Brain microvascular endothelial cell (primary cell): ENCODE results near the gene TJP1.

Experiments used
- DNase-seq: peaks from one replicate; pipeline ENCODE4 v3.0.0-alpha.2; 2020
- H3K27ac ChIP-seq: fragments of 250-450 bp; sonication (Bioruptor Pico); 2 replicates; pipeline ENCODE4 v1.5.1; 2020; ENCODE audit warnings: mild to moderate bottlenecking, moderate library complexity
- H3K27me3 ChIP-seq: fragments of 250-450 bp; sonication (Bioruptor Pico); replicated peaks from 2 replicates; pipeline ENCODE4 v1.5.1; 2020; ENCODE audit warnings: mild to moderate bottlenecking
- H3K36me3 ChIP-seq: fragments of 250-450 bp; sonication (Bioruptor Pico); replicated peaks from 2 replicates; pipeline ENCODE4 v1.5.1; 2020; ENCODE audit warnings: mild to moderate bottlenecking
- H3K4me3 ChIP-seq: 2 replicates; pipeline ENCODE4 v1.5.1; 2011; ENCODE audit warnings: low read depth, mild to moderate bottlenecking, control low read depth, low read length, moderate library complexity
- CTCF ChIP-seq: IDR thresholded peaks from 2 replicates; pipeline ENCODE4 v1.5.1; 2011; ENCODE audit warnings: low read depth, mild to moderate bottlenecking, moderate library complexity, low read length, control low read depth, inconsistent platforms; ENCODE audit errors: missing control alignments
- in situ Hi-C: cut with HindIII; loops from 2 replicates; pipeline ENCODE4 v1.10.0; 2017; ENCODE audit warnings: low sequenced_read_pairs, low pct_ligation_motif_present

Gene TJP1

GRCh38 chr15:29857221-29857789 lies 35.0 kb upstream of the TJP1 start:
- H3K4me3 ChIP-seq: no peak overlapping the region
- H3K27ac ChIP-seq: no peak overlapping the region
- no peaks in the 10 kb centered on the region for H3K27me3 ChIP-seq
- no peaks in the 10 kb centered on the region for H3K36me3 ChIP-seq
- DNase-seq: no peak
- no peak for TF ChIP-seq CTCF
- in situ Hi-C loops: no loop called here

DNA sequence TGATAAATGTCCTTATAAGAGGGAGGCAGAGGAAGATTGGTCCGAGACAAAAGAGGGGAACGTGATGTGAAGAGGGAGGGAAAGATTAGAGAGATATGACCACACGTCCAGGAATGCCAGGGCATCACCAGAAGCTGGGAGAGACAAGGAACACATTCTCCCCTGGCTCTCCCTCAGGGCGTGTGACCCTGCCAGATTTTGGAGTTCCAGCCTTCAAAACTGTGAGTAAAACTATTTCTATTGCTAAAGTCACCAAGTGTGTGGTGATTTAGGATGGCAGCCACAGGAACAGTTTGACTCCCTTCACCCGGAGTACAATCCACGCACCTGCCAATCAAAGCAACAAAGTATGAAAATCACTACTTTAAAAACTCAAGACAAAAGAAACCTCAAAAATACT lies 32.1 kb upstream of the TJP1 start:
- TF ChIP-seq CTCF: no peak

DNA sequence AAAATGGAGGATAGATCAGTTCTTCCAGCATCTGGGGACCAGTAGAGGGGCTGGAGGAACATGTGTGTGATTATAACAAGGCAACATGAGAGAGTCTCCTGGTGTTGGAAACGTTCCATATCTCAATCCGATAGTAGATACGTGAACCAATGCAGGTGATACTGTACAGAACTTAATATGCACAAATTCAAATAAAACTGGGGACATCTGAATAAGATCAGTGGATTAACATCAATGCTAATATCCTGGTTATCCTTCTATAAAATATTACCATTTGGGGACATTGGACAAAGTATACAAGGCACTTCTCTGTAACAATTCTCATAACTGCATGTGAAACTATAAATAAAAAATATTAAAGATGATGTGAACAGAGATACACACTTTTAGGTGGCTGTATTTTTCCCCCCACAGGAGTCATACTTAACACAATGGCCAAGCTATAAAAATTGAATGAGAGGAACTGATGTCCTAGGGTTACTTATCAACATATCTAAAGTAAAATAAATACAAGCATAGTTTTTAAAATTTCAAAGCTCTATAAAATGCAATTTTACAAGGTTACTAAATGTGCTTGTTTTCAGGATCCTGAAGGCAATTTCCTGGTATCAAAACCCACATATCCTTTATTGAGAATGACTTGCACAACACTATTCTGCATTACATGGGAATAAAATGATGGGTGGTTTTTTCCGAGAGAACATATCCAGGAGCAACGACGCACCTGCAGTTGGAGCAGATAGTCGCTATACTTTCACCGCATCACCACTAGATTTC lies 31.1 kb upstream of the TJP1 start:
- in situ Hi-C loops: no loop called here
- H3K4me3 ChIP-seq: no peak overlapping the region
- TF ChIP-seq CTCF: no peak
- H3K27ac ChIP-seq: no peak overlapping the region
- H3K27me3 ChIP-seq: no peaks in the 10 kb centered on the region
- no peak for DNase-seq
- no peaks in the 10 kb centered on the region for H3K36me3 ChIP-seq

More for the DNA sequence above, 32.1 kb upstream of the TJP1 start:
- Histone ChIP-seq H3K36me3 (no peaks in the 10 kb centered on the region), H3K27me3 (no peaks in the 10 kb centered on the region), H3K27ac (no peak overlapping the region), H3K4me3 (no peak overlapping the region)
- DNase-seq: no peak
- in situ Hi-C loops: no loop called here

DNA sequence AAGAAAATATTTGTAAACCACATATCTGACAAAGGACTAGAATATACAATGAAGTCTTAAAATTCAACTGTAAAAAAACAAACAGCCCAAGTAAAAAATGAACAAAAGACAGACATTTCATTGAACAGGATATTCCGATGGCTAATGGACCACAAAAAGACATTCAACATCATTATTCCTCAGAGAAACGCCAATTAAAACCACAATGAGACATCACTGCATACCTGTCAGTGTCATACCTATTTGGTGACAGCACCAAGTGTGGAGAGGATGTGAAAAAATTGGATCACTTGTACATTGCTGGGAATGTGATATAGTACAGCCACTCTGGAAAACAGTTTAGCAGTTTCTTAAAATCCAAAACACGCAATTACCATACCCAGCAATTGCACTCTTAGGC lies 29.9 kb upstream of the TJP1 start:
- no peak for DNase-seq
- no peak for TF ChIP-seq CTCF
- H3K36me3 ChIP-seq: no peaks in the 10 kb centered on the region

GRCh38 chr15:29849716-29850115 lies 27.4 kb upstream of the TJP1 start:
- in situ Hi-C loops: no loop called here
- no peak for DNase-seq
- no peak for TF ChIP-seq CTCF

More for the DNA sequence above, 29.9 kb upstream of the TJP1 start:
- Histone ChIP-seq H3K27ac (no peak overlapping the region), H3K4me3 (no peak overlapping the region), H3K27me3 (no peaks in the 10 kb centered on the region)
- in situ Hi-C loops: no loop called here

More at GRCh38 chr15:29849716-29850115, 27.4 kb upstream of the TJP1 start:
- Histone ChIP-seq H3K27me3 (no peaks in the 10 kb centered on the region), H3K27ac (no peak overlapping the region), H3K36me3 (no peaks in the 10 kb centered on the region), H3K4me3 (no peak overlapping the region)
